ENCODE results near the gene DPEP1. TPM values are rescaled to one million over a fixed set of nuclear protein-coding genes. Genes with fewer than 3 reads are reported as not detected.

DPEP1 gene
- total RNA-seq, 1 experiment from 2014 or later = 1.1 TPM

DNA sequence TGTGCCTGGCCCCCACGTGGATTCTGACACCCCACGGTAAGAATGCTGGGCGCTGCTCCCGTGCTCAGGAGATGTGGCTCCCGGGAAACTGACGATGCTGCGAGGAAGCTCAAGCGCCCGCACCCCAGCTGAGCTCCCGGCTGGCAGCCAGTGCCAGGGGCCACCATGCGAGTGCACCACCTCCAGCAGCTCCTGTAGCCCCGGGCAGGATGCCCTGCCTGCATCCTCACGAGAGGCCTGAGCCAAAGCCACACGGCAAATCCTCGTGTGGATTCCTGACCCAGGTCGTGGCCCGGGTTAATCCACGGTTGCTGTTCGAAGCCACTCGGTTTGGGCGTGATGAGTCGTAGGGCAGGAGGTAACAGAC lies 11.6 kb upstream of the DPEP1 start:
- H3K4me3 Mint-ChIP-seq = no peak overlapping the region
- Histone ChIP-seq H3K9me3 (ENCODE audit: control insufficient read depth, low read depth, low read length) (no peaks in the 10 kb centered on the region), H3K79me1 (ENCODE audit: insufficient read depth, low read depth, low read length, poor library complexity, severe bottlenecking) (no peaks in the 10 kb centered on the region), H4K8ac (replicated peaks; ENCODE audit: insufficient read length, low read depth, low read length) (no peak overlapping the region), H3T11ph (ENCODE audit: low read length) (no peak overlapping the region), H3K14ac (ENCODE audit: insufficient read depth, low read length) (no peak overlapping the region), H4K20me1 (ENCODE audit: control insufficient read depth, insufficient read depth, insufficient read length) (no peaks in the 10 kb centered on the region), H3K27ac (ENCODE audit: insufficient read length, low read depth, low read length) (no peak overlapping the region), H3K79me2 (ENCODE audit: insufficient read depth, low read length) (no peaks in the 10 kb centered on the region), H2BK20ac (ENCODE audit: low read depth, low read length, poor library complexity, severe bottlenecking) (no peak overlapping the region), H3K9ac (ENCODE audit: extremely low read depth, insufficient read length, low read length) (no peak overlapping the region), H3K4ac (ENCODE audit: low read depth, low read length) (no peak overlapping the region), H2BK5ac (ENCODE audit: insufficient read length, low read length) (no peak overlapping the region), H2BK120ac (ENCODE audit: low read depth, low read length, poor library complexity, severe bottlenecking) (no peak overlapping the region), H2BK15ac (ENCODE audit: low read depth, low read length) (no peak overlapping the region), H2BK12ac (ENCODE audit: insufficient read length, low read depth, low read length) (no peak overlapping the region), H3K27me3 (ENCODE audit: insufficient read depth, low read length) (no peaks in the 10 kb centered on the region), H4K5ac (ENCODE audit: insufficient read length, low read depth, low read length) (no peak overlapping the region), H2AK5ac (ENCODE audit: insufficient read length, low read length) (no peak overlapping the region), H3K4me2 (ENCODE audit: insufficient read depth, insufficient read length, low read length) (no peak overlapping the region), H3K23me2 (ENCODE audit: insufficient read length, low read depth, low read length, poor library complexity, severe bottlenecking) (no peaks in the 10 kb centered on the region), H3K23ac (ENCODE audit: insufficient read length, low read depth, low read length) (no peak overlapping the region), H3K4me1 (ENCODE audit: insufficient read depth, low read length) (no peaks in the 10 kb centered on the region; the same call in 1 of the 2 replicates), H3K18ac (ENCODE audit: insufficient read length, low read depth, low read length) (no peak overlapping the region), H4K91ac (ENCODE audit: insufficient read length, low read depth, low read length) (no peak overlapping the region), H2AFZ (ENCODE audit: low read length) (no peak overlapping the region), H3K56ac (ENCODE audit: insufficient read length, low read depth, low read length) (no peak overlapping the region)
- DNase-seq = no peak
- no CpG with 5 or more reads among the region's 22 CpGs for WGBS (ENCODE audit: extremely low coverage, insufficient read length, low lambda C conversion rate)
- H3K27me3 Mint-ChIP-seq (ENCODE audit: low read depth) = peaks cover 4% of the 10 kb centered on the region
- no peaks in the 10 kb centered on the region; a peak in 1 of 5 replicates for H3K9me3 Mint-ChIP-seq
- H3K27ac Mint-ChIP-seq = no peak overlapping the region
- TF ChIP-seq CTCF (conservative IDR thresholded peaks at IDR 0.05) = no peak
- H3K36me3 Mint-ChIP-seq (ENCODE audit: insufficient read depth in 1 of 3, low read depth in 3 of 3) = no peaks in the 10 kb centered on the region
- peaks cover 5 to 12% of the 10 kb centered on the region in 2 experiments for H3K4me1 Mint-ChIP-seq

All from H9 (cell line).